ENCODE data around the gene ZNF615. TPM values are rescaled to one million over a fixed set of nuclear protein-coding genes. Genes with fewer than 3 reads are reported as not detected.

The ZNF615 gene
- total and polyA plus RNA-seq, 4 donors, result 4.6 to 18.9 (median 10.9) TPM

- no peak for ATAC-seq (ENCODE audit: low FRiP score)
- WGBS, 2 donors, result 92 to 94% methylated on average over 7 of the region's 7 CpGs
- Histone ChIP-seq H3K36me3 (ENCODE audit: control insufficient read depth in 1 of 2, insufficient read depth in 2 of 2, low read length in 1 of 2) (peaks cover 35 to 55% of the 10 kb centered on the region in 2 donors), H3K4me3 (ENCODE audit: low read length in 2 of 2) (peak overlapping the region in 1 of 2 donors; percentile 15), H3K4me1 (ENCODE audit: control insufficient read depth in 1 of 2, insufficient read depth in 2 of 2, low read length in 2 of 2) (no peaks in the 10 kb centered on the region), H3K9me3 (ENCODE audit: control insufficient read depth, low read length) (peaks cover 42% of the 10 kb centered on the region), H3K27me3 (ENCODE audit: control insufficient read depth in 1 of 2, insufficient read depth in 2 of 2, low read length in 1 of 2) (no peaks in the 10 kb centered on the region), H3K27ac (ENCODE audit: low read depth in 1 of 2, low read length in 2 of 2) (no peak overlapping the region)
- intact Hi-C loops (cut with DNase I), result no loop called here
- DNase-seq, result no peak
Measured at GRCh38 chr19:51944798-51945552, 63.0 kb downstream of the ZNF615 start.

Other genes with a start within 250 kb of the ZNF615 start
- 1 to 10 TPM; 2.7 to 3.9 TPM for gene FPR2, start 247.0 kb downstream of the ZNF615 start, total RNA-seq
- gene FPR2, start 247.0 kb downstream of the ZNF615 start, polyA plus RNA-seq, result 1 to 10 TPM in 1 of 2 donors, under 1 TPM in 1; 0.18 to 2.6 TPM
- gene FPR3, start 213.1 kb downstream of the ZNF615 start, total RNA-seq, result 10 to 100 TPM; 21.2 to 25.1 TPM
- 10 to 100 TPM in 1 of 2 donors, 1 to 10 TPM in 1; 1.7 to 11.9 TPM for gene FPR3, start 213.1 kb downstream of the ZNF615 start, polyA plus RNA-seq
- 10 to 100 TPM; 12.5 to 24.2 TPM for gene ZNF577, start 120.3 kb downstream of the ZNF615 start, total RNA-seq
- 10 to 100 TPM in 1 of 2 donors, 1 to 10 TPM in 1; 4.5 to 61.1 TPM for gene ZNF577, start 120.3 kb downstream of the ZNF615 start, polyA plus RNA-seq
- 10 to 100 TPM; 14.3 to 15.3 TPM for gene ZNF649, start 103.2 kb downstream of the ZNF615 start, total RNA-seq
- gene ZNF649, start 103.2 kb downstream of the ZNF615 start, polyA plus RNA-seq, result 1 to 10 TPM; 1.5 to 8.5 TPM
- 1 to 10 TPM; 6.4 to 8.8 TPM for gene ZNF613, start 80.7 kb downstream of the ZNF615 start, total RNA-seq
- 1 to 10 TPM; 6.3 to 8.7 TPM for gene ZNF613, start 80.7 kb downstream of the ZNF615 start, polyA plus RNA-seq
- 10 to 100 TPM; 13.2 to 17.7 TPM for gene ZNF350, start 21.4 kb downstream of the ZNF615 start, total RNA-seq
- 10 to 100 TPM in 1 of 2 donors, 1 to 10 TPM in 1; 9.9 to 11.9 TPM for gene ZNF350, start 21.4 kb downstream of the ZNF615 start, polyA plus RNA-seq
- 1 to 10 TPM; 8.1 to 9.3 TPM for gene ZNF614, start 20.2 kb upstream of the ZNF615 start, total RNA-seq
- gene ZNF614, start 20.2 kb upstream of the ZNF615 start, polyA plus RNA-seq, result 1 to 10 TPM; 3.8 to 4.3 TPM
- 10 to 100 TPM; 21.4 to 22.0 TPM for gene ZNF432, start 40.6 kb upstream of the ZNF615 start, total RNA-seq
- 10 to 100 TPM in 1 of 2 donors, 1 to 10 TPM in 1; 4.1 to 14.3 TPM for gene ZNF432, start 40.6 kb upstream of the ZNF615 start, polyA plus RNA-seq
- 10 to 100 TPM; 33.8 to 40.7 TPM for gene ZNF841, start 87.6 kb upstream of the ZNF615 start, total RNA-seq
- 10 to 100 TPM in 1 of 2 donors, under 1 TPM in 1; 0.88 to 19.6 TPM for gene ZNF841, start 87.6 kb upstream of the ZNF615 start, polyA plus RNA-seq
- 10 to 100 TPM in 1 of 2 donors, 1 to 10 TPM in 1; 8.1 to 11.0 TPM for gene ZNF616, start 131.7 kb upstream of the ZNF615 start, total RNA-seq
- gene ZNF616, start 131.7 kb upstream of the ZNF615 start, polyA plus RNA-seq, result 1 to 10 TPM in 1 of 2 donors, under 1 TPM in 1; 0.88 to 2.1 TPM
- 10 to 100 TPM; 15.4 to 20.3 TPM for gene ZNF836, start 163.4 kb upstream of the ZNF615 start, total RNA-seq
- 1 to 10 TPM; 1.5 to 4.6 TPM for gene ZNF836, start 163.4 kb upstream of the ZNF615 start, polyA plus RNA-seq
- 100 to 1,000 TPM; 174 to 178 TPM for gene PPP2R1A, start 181.8 kb upstream of the ZNF615 start, total RNA-seq
- gene PPP2R1A, start 181.8 kb upstream of the ZNF615 start, polyA plus RNA-seq, result 10 to 100 TPM; 50.2 to 92.2 TPM